CD14-positive monocyte (primary cell): ENCODE data around the gene PMEL. TPM values are rescaled to one million over a fixed set of nuclear protein-coding genes. Genes with fewer than 3 reads are reported as not detected.

Source experiments
- DNase-seq, 3 donors: peaks; one replicate each; pipeline ENCODE4 v3.0.0-alpha.2; 2011 to 2022
- H2AFZ ChIP-seq: 2 replicates; pipeline ENCODE4 v1.6.0; 2012; ENCODE audit warnings: mild to moderate bottlenecking, low read depth, low read length, inconsistent platforms; ENCODE audit not compliant: insufficient read depth, poor library complexity, severe bottlenecking
- H3K27ac ChIP-seq, 2 donors: 1 replicate in 1 of 2; 2 replicates in 1 of 2; pipeline ENCODE4 v1.5.1; 2012 to 2013; ENCODE audit warnings: low read length in 2 of 2, control low read depth in 1 of 2, inconsistent platforms in 1 of 2, low read depth in 1 of 2, mild to moderate bottlenecking in 1 of 2
- H3K27me3 ChIP-seq, 2 donors: one replicate each; pipeline versions ENCODE4 v1.6.0 to v1.6.1; 2011 to 2013; ENCODE audit warnings: low read length in 2 of 2; ENCODE audit not compliant: control insufficient read depth in 2 of 2, insufficient read depth in 2 of 2
- H3K36me3 ChIP-seq, 2 donors: replicated peaks in 1 of 2; 1 replicate in 1 of 2; 2 replicates in 1 of 2; pipeline versions ENCODE4 v1.5.1 to v1.6.1; 2012 to 2013; ENCODE audit warnings: low read length in 2 of 2, control low read depth in 1 of 2, inconsistent platforms in 1 of 2, mild to moderate bottlenecking in 1 of 2; ENCODE audit not compliant: insufficient read depth in 2 of 2, control insufficient read depth in 1 of 2
- H3K4me1 ChIP-seq, 2 donors: 1 replicate in 1 of 2; 2 replicates in 1 of 2; pipeline versions ENCODE4 v1.5.1 to v1.6.1; 2012 to 2013; ENCODE audit warnings: low read length in 2 of 2, control low read depth in 1 of 2, inconsistent platforms in 1 of 2, mild to moderate bottlenecking in 1 of 2, moderate library complexity in 1 of 2; ENCODE audit not compliant: insufficient read depth in 2 of 2, control insufficient read depth in 1 of 2
- H3K4me2 ChIP-seq: replicated peaks from 2 replicates; pipeline ENCODE3; 2012; ENCODE audit warnings: low read length, moderate library complexity, mild to moderate bottlenecking; ENCODE audit not compliant: poor library complexity, severe bottlenecking; ENCODE audit errors: extremely low read depth
- H3K4me3 ChIP-seq, 3 experiments: fragments of 200-600 bp in 1 of 3; sonication (generic) in 1 of 3; replicated peaks in 1 of 3; 1 replicate in 2 of 3; 2 replicates in 1 of 3; pipeline ENCODE4 v1.5.1; 2011 to 2013; ENCODE audit warnings: low read length in 3 of 3, mild to moderate bottlenecking in 3 of 3, control low read depth in 2 of 3, low read depth in 2 of 3, inconsistent platforms in 1 of 3, moderate library complexity in 1 of 3
- H3K79me2 ChIP-seq: 2 replicates; pipeline ENCODE4 v1.6.0; 2012; ENCODE audit warnings: mild to moderate bottlenecking, control low read depth, inconsistent platforms, low read length, moderate library complexity; ENCODE audit not compliant: insufficient read depth
- H3K9ac ChIP-seq: 2 replicates; pipeline ENCODE4 v1.6.0; 2017; ENCODE audit warnings: low read length, mild to moderate bottlenecking; ENCODE audit not compliant: insufficient read depth, poor library complexity, severe bottlenecking
- H3K9me3 ChIP-seq, 2 donors: replicated peaks in 1 of 2; 1 replicate in 1 of 2; 2 replicates in 1 of 2; pipeline versions ENCODE4 v1.5.1 to v1.6.1; 2012 to 2013; ENCODE audit warnings: low read length in 2 of 2, control low read depth in 1 of 2; ENCODE audit not compliant: control insufficient read depth in 1 of 2, insufficient read depth in 1 of 2
- H4K20me1 ChIP-seq: 2 replicates; pipeline ENCODE4 v1.6.0; 2012; ENCODE audit warnings: mild to moderate bottlenecking, low read length, control low read depth, moderate library complexity; ENCODE audit not compliant: insufficient read depth
- H3K27ac Mint-ChIP-seq, 7 donors: one replicate each; pipeline ENCODE4 v1.8.0; 2020; ENCODE audit warnings: mild to moderate bottlenecking in 7 of 7, mixed read lengths in 7 of 7, moderate library complexity in 6 of 7, inconsistent platforms in 2 of 7
- H3K27me3 Mint-ChIP-seq, 3 donors: one replicate each; pipeline ENCODE4 v1.8.0; 2021 to 2022; ENCODE audit warnings: low read depth in 3 of 3, mild to moderate bottlenecking in 3 of 3, mixed read lengths in 3 of 3, moderate library complexity in 3 of 3, inconsistent platforms in 1 of 3
- H3K36me3 Mint-ChIP-seq, 2 donors: one replicate each; pipeline ENCODE4 v1.8.0; 2020; ENCODE audit warnings: mixed read lengths in 2 of 2, inconsistent platforms in 1 of 2, mild to moderate bottlenecking in 1 of 2
- H3K4me1 Mint-ChIP-seq: one replicate; pipeline ENCODE4 v1.8.0; 2020; ENCODE audit warnings: mild to moderate bottlenecking, mixed read lengths
- H3K4me3 Mint-ChIP-seq, 2 donors: one replicate each; pipeline ENCODE4 v1.8.0; 2020; ENCODE audit warnings: mild to moderate bottlenecking in 2 of 2, mixed read lengths in 2 of 2, moderate library complexity in 1 of 2
- H3K9me3 Mint-ChIP-seq, 7 donors: one replicate each; pipeline ENCODE4 v1.8.0; 2020 to 2022; ENCODE audit warnings: mixed read lengths in 7 of 7, mild to moderate bottlenecking in 6 of 7, moderate library complexity in 6 of 7, inconsistent platforms in 2 of 7
- WGBS: methylation state at CpG from one replicate; pipeline ENCODE4 v1.1.5; 2013; ENCODE audit warnings: missing lambda C conversion rate; ENCODE audit not compliant: insufficient coverage; 5-methylcytosine and 5-hydroxymethylcytosine counted together
- intact Hi-C, 2 donors: fragments of 100-400 bp; cut with micrococcal nuclease; formaldehyde crosslinking; loops; one replicate each; pipeline versions ENCODE4 v1.15.0 to v1.15.1; 2023
- polyA plus RNA-seq, 3 donors: library from polyadenylated mRNA; depleted of rRNA in 1 of 3; unstranded in 2 of 3; stranded (reverse) in 1 of 3; fragments of 300-500 nt in 2 of 3; fragments of >200 nt in 1 of 3; fragmentation: Illumina TruSeq in 2 of 3; gene quantifications; 1 replicate in 2 of 3; 2 replicates in 1 of 3; pipeline ENCODE4 v1.2.3, GENCODE V29; 2012 to 2021
- TF ChIP-seq, protein P1 (sequence below): fragments of 200-600 bp; IDR thresholded peaks from one replicate; pipeline ENCODE4 v1.8.0; 2022; ENCODE audit warnings: antibody characterized with exemption, mild to moderate bottlenecking

Gene PMEL
- polyA plus RNA-seq, 3 donors = 0.37 to 0.54 (median 0.40) TPM

GRCh38 chr12:55969356-55969755, 3.5 kb upstream of the PMEL start:
- H3K9me3 ChIP-seq = no peaks in the 10 kb centered on the region
- peaks cover 25 to 35% of the 10 kb centered on the region in 2 donors for H3K4me1 ChIP-seq
- H2AFZ ChIP-seq = no peak overlapping the region
- no peaks in the 10 kb centered on the region for H3K9me3 Mint-ChIP-seq
- H3K79me2 ChIP-seq = peaks cover 18% of the 10 kb centered on the region
- H3K4me1 Mint-ChIP-seq = peaks cover 23% of the 10 kb centered on the region
- peaks cover 0 to 2% (median 0%) of the 10 kb centered on the region in 3 donors for H3K27me3 Mint-ChIP-seq
- peak overlapping the region in 2 of 7 donors; percentile 8 to 49 for H3K27ac Mint-ChIP-seq
- no CpG with 5 or more reads among the region's 4 CpGs for WGBS
- H3K9ac ChIP-seq = no peak overlapping the region
- DNase-seq = no peak
- H3K36me3 ChIP-seq = no peaks in the 10 kb centered on the region
- H3K4me3 ChIP-seq = no peak overlapping the region
- no peak overlapping the region for H3K4me3 Mint-ChIP-seq
- peaks cover 0 to 5% of the 10 kb centered on the region in 2 donors for H3K36me3 Mint-ChIP-seq
- no peak overlapping the region for H3K27ac ChIP-seq
- no peak overlapping the region for H3K4me2 ChIP-seq
- H4K20me1 ChIP-seq = no peaks in the 10 kb centered on the region
- TF ChIP-seq, protein P1, sequence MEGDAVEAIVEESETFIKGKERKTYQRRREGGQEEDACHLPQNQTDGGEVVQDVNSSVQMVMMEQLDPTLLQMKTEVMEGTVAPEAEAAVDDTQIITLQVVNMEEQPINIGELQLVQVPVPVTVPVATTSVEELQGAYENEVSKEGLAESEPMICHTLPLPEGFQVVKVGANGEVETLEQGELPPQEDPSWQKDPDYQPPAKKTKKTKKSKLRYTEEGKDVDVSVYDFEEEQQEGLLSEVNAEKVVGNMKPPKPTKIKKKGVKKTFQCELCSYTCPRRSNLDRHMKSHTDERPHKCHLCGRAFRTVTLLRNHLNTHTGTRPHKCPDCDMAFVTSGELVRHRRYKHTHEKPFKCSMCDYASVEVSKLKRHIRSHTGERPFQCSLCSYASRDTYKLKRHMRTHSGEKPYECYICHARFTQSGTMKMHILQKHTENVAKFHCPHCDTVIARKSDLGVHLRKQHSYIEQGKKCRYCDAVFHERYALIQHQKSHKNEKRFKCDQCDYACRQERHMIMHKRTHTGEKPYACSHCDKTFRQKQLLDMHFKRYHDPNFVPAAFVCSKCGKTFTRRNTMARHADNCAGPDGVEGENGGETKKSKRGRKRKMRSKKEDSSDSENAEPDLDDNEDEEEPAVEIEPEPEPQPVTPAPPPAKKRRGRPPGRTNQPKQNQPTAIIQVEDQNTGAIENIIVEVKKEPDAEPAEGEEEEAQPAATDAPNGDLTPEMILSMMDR = no peak
- no peaks in the 10 kb centered on the region for H3K27me3 ChIP-seq
- intact Hi-C loops = loop anchor here in 1 of 2 donors (5.0 kb wide), 1 partner anchor 37 kb away; the partner anchor contains the start of gene DGKA

GRCh38 chr12:55966408-55967281, 803 bp upstream of the PMEL start, which contains the start of gene CDK2:
TSS of gene CDK2 (plus strand) at chr12:55966830. CDS start at chr12:55967009, 179 bp downstream.
- Mint-ChIP-seq H3K4me3 (peak within 1 kb of the TSS; percentile 91 to 94), H3K27ac (peak within 1 kb of the TSS; percentile 78 to 95 (median 90)), H3K36me3 (peaks cover 0 to 5% of the 10 kb centered on the region in 2 donors), H3K27me3 (peaks cover 0 to 2% (median 2%) of the 10 kb centered on the region in 3 donors), H3K9me3 (no peaks in the 10 kb centered on the region), H3K4me1 (peaks cover 23% of the 10 kb centered on the region)
- TF ChIP-seq, protein P1 = no peak
- Histone ChIP-seq H3K4me1 (peaks cover 15 to 22% of the 10 kb centered on the region in 2 donors), H4K20me1 (no peaks in the 10 kb centered on the region), H3K9me3 (no peaks in the 10 kb centered on the region), H3K9ac (peak within 1 kb of the TSS; percentile 69), H3K4me2 (peak within 1 kb of the TSS; percentile 74), H3K79me2 (peaks cover 14% of the 10 kb centered on the region), H3K4me3 (peak within 1 kb of the TSS; percentile 78 to 96 (median 88)), H3K27me3 (no peaks in the 10 kb centered on the region), H3K36me3 (no peaks in the 10 kb centered on the region), H2AFZ (peak within 1 kb of the TSS; percentile 99), H3K27ac (peak within 1 kb of the TSS; percentile 20 to 63)
- intact Hi-C loops = loop anchor here in 1 of 2 donors (5.0 kb wide), 1 partner anchor 34 kb away; the partner anchor contains the start of gene DGKA
- WGBS = under 1% methylated on average over 32 of the region's 45 CpGs
- peak; percentile 64 to 77 (median 66) for DNase-seq
